Measurements from ENCODE around the gene TRAF3IP1. TPM values are rescaled to one million over a fixed set of nuclear protein-coding genes. Genes with fewer than 3 reads are reported as not detected.
A peak's percentile ranks its signal among the peaks of the same experiment; 100 is the strongest.

TRAF3IP1 gene
- total RNA-seq, 1 donor from 2014 or later: 25.3 TPM

DNA sequence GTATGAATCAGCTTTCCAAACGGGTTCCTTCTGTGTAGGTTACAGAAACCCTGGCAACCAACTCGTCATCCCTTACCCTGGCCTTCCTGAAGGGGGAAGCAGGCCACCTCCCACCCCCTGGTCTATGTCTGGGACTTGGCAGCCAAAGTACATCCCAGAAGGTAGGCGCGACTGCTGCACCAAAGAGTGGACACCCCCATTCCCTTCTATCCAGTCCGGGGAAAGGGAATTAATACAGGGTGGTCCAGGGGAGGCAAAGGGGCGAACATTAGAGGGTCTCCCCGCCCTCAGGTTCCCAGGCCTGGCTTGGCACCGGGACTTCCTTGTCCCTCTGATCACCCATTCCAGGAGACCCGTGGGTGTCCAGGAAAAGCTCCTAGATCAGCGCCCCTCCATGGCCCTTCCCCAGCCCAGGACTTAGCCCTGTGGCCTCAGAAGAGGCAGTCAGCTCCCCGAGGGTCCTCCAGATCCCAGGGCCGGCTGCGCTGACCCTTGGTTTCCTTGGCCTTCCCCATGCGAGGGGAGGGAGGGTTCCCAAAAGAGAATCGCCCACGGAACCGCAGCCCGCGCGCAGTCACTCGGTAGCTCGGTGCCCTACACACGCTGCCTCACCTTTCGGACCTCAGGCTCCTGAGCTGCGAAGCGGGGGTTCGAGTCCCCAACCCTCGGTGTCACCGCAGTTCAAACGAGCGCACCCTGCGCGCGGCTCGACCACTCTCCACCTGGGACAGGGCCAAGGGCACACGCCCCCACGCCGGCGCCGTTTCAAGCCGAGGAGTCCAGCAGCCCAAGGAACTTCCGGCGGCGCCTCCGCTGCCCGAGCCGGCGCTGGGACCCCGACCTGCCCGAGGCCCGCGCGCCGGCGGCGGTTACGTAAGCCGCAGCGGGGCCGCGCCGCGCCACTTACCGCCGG lies 32.3 kb upstream of the TRAF3IP1 start, which contains the start of gene PER2:
TSS of gene PER2 (minus strand) at position 874 of the 913 bp plus-strand sequence. CDS start 10,674 bp downstream, outside the sequence.
- DNase-seq (ENCODE audit: low read depth): peak; percentile 85

DNA sequence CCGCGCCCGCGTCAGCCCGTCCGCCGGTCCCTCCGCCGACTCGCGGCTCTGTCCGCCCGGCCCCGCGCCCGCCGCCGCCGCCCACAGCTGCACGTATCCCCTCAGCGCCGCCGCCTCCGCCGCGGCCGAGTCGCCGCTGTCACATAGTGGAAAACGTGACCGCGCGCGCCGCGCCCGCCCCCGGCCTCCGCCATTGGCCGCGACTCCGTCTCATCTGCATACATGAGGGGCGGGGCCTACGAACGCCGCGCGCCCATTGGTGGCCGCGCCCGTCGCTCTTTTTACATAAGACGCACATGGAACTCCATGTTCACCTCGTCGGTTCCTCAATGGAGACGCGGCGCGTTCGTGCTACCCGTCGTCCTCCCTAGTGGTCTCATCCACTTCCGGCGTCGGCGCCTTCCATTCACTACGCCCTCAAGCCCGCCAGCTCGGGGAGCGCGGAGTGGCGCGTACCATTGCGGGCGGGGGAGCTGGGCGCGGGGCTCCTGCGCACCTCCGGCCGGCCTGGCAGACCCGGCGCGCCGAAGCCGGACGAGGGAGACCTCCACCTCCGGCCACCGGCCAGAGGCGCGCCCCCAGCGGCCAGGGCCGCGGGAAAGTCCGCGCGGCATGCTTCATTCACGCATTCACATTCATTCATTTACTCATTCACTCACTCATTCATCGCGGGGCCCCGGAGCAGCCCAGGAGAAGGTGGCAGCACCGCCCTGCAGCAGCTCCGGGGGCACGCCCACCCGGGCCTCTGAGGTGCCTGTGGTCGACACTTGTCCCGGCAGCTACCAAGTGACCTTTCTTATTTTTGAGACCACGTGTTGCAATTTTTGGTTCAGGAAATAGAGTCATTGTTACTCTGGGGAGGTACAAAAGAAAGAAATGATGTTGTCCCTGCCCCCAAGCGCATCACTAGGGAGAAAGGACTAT lies 31.4 kb upstream of the TRAF3IP1 start:
- DNase-seq (ENCODE audit: low read depth): peak; percentile 89

- DNase-seq (ENCODE audit: low read depth): no peak
Observed at GRCh38 chr2:238289574-238289973, 30.7 kb upstream of the TRAF3IP1 start.

DNA sequence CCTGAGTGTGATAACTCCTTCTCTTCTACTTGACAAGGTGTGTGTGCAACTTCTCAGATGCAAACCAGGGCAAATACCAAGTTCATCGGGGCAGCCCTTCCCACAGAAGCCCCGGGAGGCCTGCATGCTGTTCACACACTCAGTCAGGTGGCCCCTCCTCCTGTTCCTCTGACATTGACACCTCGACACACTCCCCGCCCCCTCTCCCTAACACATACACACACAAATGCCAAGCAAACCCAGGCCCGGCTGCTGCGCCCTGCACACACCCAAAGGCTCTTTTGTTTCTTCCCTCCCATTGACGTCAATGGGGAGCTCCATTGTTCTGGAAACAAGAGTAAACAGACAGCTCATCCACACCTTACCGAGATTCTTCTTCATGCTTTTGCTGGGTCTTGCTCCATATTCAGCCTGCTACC lies 30.2 kb upstream of the TRAF3IP1 start:
- DNase-seq (ENCODE audit: low read depth): peak; percentile 80

- no peak for DNase-seq (ENCODE audit: low read depth)
Observed at GRCh38 chr2:238290715-238291549, 29.4 kb upstream of the TRAF3IP1 start.

DNA sequence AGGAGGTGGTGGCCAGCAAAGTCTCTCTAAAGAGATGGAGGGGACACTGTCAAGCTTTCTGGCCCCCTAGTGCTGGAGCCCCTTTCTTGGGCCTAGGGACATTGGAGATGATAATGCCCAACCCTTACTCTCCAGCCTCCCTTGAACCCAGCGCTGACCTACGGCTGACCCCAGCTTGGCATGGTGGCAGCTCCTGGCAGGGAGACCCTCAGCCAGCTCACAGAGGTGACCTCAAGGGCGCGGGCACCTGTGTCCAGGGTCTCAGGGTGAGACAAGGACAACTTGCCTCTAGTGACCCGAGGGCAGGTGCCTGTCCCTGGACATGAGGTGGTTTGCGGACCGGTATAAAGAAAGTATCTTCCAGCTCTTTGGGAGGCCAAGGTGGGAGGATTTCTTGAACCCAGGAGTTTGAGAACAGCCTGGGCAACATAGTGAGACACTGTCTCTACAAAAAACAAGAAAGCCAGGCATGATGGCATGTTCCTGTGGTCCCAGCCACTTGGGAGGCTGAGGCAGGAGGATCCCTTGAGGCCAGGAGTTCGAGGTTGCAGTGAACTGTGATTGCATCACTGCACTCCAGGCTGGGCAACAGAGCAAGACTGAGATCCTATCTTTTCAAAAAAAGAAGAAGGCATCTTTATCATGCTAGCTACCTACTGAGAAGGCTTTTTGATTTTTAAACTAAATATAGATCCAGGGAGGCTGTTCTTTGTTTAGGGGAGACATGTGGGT lies 28.6 kb upstream of the TRAF3IP1 start:
- DNase-seq (ENCODE audit: low read depth): no peak

DNA sequence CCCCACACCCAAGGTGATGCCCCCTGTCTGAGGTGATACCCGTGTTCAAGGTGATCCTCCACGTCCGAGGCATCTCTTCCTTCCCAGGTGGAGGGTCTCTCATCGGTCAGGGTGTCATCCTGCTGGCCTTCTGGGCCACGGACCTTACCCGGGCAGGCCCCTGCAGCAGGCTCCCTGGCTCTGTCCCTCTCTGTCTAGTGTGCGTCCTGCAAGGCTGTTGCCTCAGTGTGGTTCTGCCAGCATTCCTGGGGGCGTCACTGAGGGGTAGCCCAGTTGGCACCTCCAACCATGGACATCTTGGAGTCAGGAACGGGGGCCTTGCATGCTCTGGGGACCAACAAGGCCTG lies 26.3 kb upstream of the TRAF3IP1 start:
- DNase-seq (ENCODE audit: low read depth): no peak

- no peak for DNase-seq (ENCODE audit: low read depth)
Observed at GRCh38 chr2:238294393-238295143, 25.8 kb upstream of the TRAF3IP1 start.

DNA sequence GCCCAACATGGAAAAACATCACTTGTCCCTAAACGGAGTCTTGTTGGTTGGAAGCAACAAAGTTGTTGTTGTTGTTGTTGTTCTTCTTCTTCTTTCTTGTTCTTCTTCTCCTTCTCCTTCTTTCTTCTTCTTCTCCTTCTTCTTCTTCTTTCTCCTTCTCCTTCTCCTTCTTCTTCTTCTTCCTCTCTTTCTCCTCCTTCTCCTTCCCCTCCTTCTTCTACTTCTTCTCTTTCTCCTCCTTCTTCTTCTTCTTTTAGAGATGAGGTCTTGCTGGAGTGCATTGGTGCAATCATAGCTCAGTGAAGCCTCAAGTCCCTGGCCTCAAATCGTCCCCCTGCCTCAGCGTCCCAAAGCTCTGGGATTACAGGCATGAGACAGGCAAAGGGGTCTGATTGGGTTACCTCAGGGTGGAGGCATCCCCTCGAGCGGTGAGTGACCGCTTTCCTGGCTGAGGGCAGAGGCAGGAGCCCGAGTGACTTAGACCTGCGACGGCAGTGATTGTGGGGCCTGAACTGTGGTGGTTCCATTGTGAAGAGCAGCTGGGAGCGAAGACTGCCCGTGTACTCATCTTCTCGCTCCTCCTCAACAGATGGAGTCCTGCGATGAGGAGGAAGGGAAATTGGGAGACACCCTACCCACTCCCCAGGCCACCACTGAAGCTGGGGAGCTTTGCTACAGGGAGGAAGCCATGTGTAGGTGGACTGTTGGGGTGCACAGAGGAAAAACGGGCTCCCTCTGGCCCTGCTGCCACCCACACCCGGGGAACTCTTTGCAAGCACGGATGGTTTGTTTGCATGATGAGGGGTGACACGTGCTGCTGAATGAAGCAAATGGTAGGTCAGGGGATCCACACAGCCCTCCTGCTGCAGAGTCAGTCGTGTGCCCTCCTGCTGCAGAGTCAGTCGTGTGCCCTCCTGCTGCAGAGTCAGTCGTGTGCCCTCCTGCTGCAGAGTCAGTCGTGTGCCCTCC lies 24.9 kb upstream of the TRAF3IP1 start:
- no peak for DNase-seq (ENCODE audit: low read depth)

GRCh38 chr2:238296638-238297457 lies 23.5 kb upstream of the TRAF3IP1 start:
- DNase-seq (ENCODE audit: low read depth): no peak

DNA sequence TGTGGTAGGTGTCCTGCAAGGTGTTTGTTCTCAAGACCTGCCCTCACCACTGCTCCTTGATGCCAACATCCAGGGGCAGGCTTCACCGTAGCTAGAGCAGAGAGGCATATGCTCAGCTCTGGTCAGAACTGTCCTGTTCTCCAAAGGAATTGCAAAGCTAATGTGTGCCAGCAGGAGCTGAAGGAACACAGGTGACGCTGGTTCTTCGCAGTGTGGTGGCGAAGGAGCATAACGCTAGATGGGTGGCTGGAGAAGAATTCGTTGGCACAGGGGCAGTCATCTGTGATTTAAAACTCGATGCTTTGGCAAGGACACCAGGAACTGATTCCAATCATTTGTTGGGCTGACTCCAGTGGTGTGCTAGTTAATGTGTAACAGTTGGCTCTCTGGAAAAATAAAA lies 20.5 kb upstream of the TRAF3IP1 start:
- peak; percentile 77 for DNase-seq (ENCODE audit: low read depth)

DNA sequence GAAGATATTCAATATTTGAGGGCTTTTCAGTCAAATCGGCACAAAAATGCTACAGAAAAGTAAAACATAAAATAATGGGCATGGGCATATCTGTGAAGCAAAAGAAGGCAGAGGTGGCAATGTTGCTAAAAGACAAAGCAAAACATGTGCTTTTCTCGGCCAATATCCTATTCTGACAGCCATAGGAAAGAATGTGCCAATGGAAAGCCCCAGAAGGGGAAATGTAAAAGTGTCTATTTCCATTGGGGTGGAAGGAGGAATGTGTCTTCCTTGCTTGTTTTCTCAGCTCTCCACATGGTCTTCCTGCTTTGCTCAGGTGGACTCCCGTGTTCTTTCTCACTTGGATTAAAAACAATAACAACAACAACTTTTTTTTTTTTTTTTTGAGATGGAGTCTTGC lies 18.2 kb upstream of the TRAF3IP1 start:
- no peak for DNase-seq (ENCODE audit: low read depth)

DNA sequence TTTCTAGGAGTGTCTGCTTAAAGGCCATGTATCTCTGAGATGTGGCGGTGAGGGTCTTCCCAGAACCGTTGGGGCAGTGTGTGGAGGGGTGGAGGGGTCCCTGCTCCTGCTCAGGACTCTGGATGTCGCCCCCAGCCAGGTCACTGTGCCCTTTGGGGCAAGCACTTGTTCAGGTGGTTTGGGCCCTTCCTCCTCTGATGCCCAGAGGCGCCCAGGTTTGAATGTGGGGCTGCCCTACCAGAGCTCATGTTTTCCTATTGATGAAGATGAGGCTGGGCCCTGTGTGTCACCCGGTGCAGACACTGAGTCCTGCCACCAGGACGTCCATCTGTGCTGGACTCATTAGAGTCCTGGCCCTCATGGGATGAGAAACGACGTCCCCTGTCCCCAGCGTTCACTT lies 17.6 kb upstream of the TRAF3IP1 start:
- DNase-seq (ENCODE audit: low read depth): no peak

GRCh38 chr2:238304116-238304515 lies 16.2 kb upstream of the TRAF3IP1 start:
- no peak for DNase-seq (ENCODE audit: low read depth)

DNA sequence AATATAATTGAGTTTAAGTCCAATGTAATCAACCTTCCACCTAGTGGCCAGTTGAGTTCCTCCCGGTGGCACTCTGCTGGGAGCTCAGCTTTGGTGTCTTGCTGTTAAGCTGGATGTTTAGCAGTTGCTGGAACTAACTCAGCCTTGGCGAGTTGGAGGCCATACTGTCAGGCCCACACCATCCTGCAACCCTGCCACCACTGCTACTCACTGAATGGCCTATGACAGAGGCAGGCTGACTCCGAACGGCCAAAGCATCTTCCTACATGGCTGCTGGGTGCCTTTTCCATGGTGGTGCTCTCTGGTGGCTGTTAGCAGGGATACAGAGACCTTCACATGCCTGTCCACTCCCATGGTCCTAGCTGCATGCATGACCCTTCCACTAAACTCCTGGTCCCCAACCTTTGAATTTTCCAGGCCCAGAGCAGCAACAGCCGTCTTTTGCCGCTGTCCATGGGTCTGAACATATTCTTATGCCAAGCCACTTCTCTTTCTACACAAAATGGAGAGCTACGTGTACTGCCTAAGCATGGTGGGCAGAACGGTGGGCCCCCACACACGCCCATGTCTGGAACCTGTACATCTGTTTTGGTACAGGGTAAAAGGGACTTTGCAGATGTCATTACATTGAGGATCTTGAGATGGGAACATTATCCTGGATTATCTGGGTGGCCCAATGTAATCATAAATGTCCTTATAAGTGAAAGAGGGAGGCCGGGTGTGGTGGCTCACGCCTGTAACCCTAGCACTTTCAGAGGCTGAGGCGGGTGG lies 15.0 kb upstream of the TRAF3IP1 start:
- no peak for DNase-seq (ENCODE audit: low read depth)

GRCh38 chr2:238305965-238306671 lies 14.2 kb upstream of the TRAF3IP1 start:
- DNase-seq (ENCODE audit: low read depth): no peak

DNA sequence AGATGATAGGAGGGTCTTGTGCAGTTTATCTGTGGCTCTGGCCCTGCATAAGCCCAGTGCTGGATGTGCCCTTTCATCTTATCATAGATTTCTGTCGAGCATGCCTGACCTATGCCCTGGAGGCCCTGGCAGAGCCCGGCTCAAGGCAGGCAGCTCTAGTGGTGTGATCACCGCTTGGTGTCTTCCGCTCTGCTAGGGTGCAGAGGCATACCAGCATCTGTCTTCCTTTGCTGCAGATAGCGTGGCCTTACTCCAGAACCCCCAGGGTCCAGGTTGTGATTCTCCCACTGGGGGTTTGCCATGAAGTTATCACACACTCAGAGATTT lies 13.7 kb upstream of the TRAF3IP1 start:
- DNase-seq (ENCODE audit: low read depth): no peak
